ENCODE data around the gene MAGOH. TPM values are rescaled to one million over a fixed set of nuclear protein-coding genes. Genes with fewer than 3 reads are reported as not detected.

Gene MAGOH
- total RNA-seq, 4 donors from 2014 or later = 28.2 to 37.6 (median 32.7) TPM

DNA sequence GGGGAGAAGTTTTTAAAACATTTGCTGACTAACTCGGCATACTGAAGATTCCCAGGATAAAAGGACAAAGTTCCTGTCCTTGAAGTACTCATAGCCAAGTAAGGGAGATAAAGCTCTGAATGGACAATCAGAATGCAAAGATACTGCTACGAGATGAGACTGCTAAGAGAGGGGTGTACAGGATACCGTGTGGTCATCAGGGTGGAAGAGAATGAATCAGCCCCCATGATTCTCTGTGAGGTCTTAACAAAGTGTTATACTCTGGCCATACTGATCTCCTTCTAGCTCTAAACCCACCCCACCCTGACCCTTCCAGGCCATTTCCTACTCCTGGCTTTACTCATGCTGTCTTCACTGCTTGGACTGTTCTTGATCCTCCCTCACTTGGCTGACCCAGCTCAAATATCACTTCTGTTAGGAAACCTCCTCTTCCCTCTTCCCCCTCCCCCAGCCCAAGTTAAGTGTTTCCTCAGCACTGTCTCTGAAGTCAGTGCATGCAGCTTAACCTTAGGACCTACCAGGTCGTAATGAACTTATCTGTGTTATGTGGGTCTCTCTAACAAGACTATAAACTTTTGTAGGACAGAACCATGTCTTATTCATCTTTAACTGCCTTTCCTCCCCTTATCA is 15.8 kb upstream of the MAGOH start:
- no peak for TF ChIP-seq POLR2A (IDR thresholded peaks at IDR 0.05; ENCODE audit: low read depth)
- TF ChIP-seq EP300 (IDR thresholded peaks at IDR 0.05) = no peak
- TF ChIP-seq POLR2AphosphoS5 (IDR thresholded peaks at IDR 0.05) = no peak
- TF ChIP-seq, protein P1, sequence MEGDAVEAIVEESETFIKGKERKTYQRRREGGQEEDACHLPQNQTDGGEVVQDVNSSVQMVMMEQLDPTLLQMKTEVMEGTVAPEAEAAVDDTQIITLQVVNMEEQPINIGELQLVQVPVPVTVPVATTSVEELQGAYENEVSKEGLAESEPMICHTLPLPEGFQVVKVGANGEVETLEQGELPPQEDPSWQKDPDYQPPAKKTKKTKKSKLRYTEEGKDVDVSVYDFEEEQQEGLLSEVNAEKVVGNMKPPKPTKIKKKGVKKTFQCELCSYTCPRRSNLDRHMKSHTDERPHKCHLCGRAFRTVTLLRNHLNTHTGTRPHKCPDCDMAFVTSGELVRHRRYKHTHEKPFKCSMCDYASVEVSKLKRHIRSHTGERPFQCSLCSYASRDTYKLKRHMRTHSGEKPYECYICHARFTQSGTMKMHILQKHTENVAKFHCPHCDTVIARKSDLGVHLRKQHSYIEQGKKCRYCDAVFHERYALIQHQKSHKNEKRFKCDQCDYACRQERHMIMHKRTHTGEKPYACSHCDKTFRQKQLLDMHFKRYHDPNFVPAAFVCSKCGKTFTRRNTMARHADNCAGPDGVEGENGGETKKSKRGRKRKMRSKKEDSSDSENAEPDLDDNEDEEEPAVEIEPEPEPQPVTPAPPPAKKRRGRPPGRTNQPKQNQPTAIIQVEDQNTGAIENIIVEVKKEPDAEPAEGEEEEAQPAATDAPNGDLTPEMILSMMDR (IDR thresholded peaks at IDR 0.05) = no peak
- WGBS = 84% methylated on average over 4 of the region's 4 CpGs
- Histone ChIP-seq H3K27ac (replicated peaks in 1 of 4) (no peak overlapping the region), H3K36me3 (no peaks in the 10 kb centered on the region), H3K4me3 (no peak overlapping the region), H3K27me3 (no peaks in the 10 kb centered on the region), H3K9me3 (no peaks in the 10 kb centered on the region), H3K4me1 (no peaks in the 10 kb centered on the region)
- intact Hi-C loops (cut with DNase I) = no loop called here
- DNase-seq (ENCODE audit: extremely low spot score) = no peak

DNA sequence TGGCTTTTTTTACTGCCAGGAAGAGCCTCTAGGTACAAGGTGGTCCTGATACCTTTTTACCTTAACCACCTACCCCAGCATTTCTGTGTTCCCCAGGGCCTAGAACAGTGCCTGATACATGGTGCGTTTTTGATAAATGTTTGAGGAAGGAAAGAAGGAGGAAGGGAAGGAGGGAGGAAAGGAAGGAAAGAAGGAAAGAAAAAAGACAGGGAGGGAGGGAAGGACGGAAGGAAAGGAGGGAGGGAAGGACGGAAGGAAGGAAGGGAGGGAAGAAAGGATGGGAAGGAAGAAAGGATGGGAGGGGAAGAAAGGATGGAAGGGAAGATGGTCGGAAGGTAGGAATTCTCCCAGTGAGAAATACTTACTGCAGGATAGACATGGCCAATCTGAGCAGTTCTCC is 12.0 kb upstream of the MAGOH start:
- Histone ChIP-seq H3K4me3 (no peak overlapping the region), H3K4me1 (no peaks in the 10 kb centered on the region), H3K27ac (replicated peaks in 1 of 4) (no peak overlapping the region), H3K9me3 (no peaks in the 10 kb centered on the region), H3K36me3 (no peaks in the 10 kb centered on the region), H3K27me3 (no peaks in the 10 kb centered on the region)
- intact Hi-C loops (cut with DNase I) = no loop called here
- WGBS = 93% methylated on average over 4 of the region's 4 CpGs
- TF ChIP-seq POLR2AphosphoS5 (IDR thresholded peaks at IDR 0.05) (no peak), EP300 (IDR thresholded peaks at IDR 0.05) (no peak), POLR2A (IDR thresholded peaks at IDR 0.05; ENCODE audit: low read depth) (no peak)
- TF ChIP-seq, protein P1 (IDR thresholded peaks at IDR 0.05) = no peak
- no peak for DNase-seq (ENCODE audit: extremely low spot score)

DNA sequence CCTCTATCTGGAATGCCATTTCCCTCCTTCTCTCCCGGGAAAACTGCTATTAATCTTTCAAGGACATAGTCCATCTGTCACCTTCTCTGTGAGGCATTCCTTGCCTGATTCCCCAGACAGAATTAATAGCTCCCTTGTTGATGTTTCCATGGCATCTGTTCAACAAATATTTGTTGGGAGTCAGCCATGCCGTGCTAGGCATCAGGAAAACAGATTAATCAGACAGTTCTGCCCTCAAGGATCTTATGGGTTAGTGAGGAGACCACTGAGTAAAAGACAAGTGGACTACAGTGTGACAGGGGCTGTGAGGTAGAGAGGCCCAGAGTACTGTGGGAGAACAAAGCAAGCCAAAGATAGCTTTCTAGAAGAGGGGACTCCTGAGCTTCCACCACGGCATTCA is 11.4 kb upstream of the MAGOH start:
- no peak overlapping the region for H3K4me3 ChIP-seq
- no peaks in the 10 kb centered on the region for H3K27me3 ChIP-seq
- no peak for DNase-seq (ENCODE audit: extremely low spot score)
- intact Hi-C loops (cut with DNase I) = no loop called here
- no peaks in the 10 kb centered on the region for H3K9me3 ChIP-seq
- H3K4me1 ChIP-seq = no peaks in the 10 kb centered on the region
- H3K36me3 ChIP-seq = no peaks in the 10 kb centered on the region
- no peak overlapping the region for H3K27ac ChIP-seq (replicated peaks in 1 of 4)
- 55% methylated on average over 3 of the region's 3 CpGs for WGBS
- TF ChIP-seq, protein P1 (IDR thresholded peaks at IDR 0.05) = no peak
- no peak for TF ChIP-seq EP300 (IDR thresholded peaks at IDR 0.05)
- no peak for TF ChIP-seq POLR2AphosphoS5 (IDR thresholded peaks at IDR 0.05)
- no peak for TF ChIP-seq POLR2A (IDR thresholded peaks at IDR 0.05; ENCODE audit: low read depth)

DNA sequence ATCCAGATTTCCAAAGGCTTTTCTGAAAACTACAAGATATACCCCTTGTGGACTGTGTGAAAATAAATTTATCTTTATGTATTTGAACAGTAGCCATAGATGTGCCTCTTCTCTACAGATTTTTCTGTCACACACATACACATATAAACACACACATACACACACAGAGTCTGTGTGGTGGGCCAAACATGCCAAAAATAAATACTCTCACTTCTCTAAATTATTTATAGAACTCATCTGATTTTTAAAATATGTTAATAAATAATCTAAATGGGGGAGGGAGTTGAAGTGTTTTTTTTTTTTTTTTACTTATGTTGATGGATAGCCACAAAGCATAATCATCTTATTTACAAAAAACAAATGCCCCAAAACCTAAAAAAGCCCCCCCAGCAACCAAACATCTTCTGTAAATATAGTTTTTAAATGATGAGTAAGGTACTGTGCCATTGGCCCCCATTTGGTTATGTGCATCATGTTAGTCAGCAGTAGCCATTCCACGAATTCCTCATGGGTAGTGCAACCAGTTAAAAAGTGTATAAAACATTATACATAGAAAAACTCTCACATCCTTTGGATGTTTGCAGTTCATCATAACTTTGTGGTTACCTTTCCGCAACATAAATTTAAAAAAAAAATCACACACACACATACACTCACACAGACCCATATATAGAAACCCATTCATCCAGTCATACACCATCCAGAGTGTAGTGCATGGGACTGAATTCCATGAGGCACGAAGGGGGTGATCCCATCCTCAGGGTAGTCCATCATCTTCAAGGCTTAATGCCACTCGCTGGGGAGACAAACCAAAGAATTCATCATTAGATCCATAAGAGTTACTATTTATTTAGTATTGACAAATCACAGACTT is 8.2 kb upstream of the MAGOH start:
- WGBS = 88% methylated on average over 4 of the region's 4 CpGs
- H3K9me3 ChIP-seq = no peaks in the 10 kb centered on the region
- H3K4me1 ChIP-seq = no peaks in the 10 kb centered on the region
- intact Hi-C loops (cut with DNase I) = no loop called here
- no peak overlapping the region for H3K4me3 ChIP-seq
- no peaks in the 10 kb centered on the region for H3K27me3 ChIP-seq
- no peaks in the 10 kb centered on the region for H3K36me3 ChIP-seq
- H3K27ac ChIP-seq (replicated peaks in 1 of 4) = no peak overlapping the region
- DNase-seq (ENCODE audit: extremely low spot score) = no peak
- TF ChIP-seq POLR2AphosphoS5 (IDR thresholded peaks at IDR 0.05) (no peak), EP300 (IDR thresholded peaks at IDR 0.05) (no peak), POLR2A (IDR thresholded peaks at IDR 0.05; ENCODE audit: low read depth) (no peak)
- TF ChIP-seq, protein P1 (IDR thresholded peaks at IDR 0.05) = no peak

All from esophagus muscularis mucosa (tissue), 4 donors.